NB4 (cell line): ENCODE data around the gene H6PD.

Experiments used
- DNase-seq: peaks from one replicate; pipeline ENCODE4 v3.0.0; 2010; ENCODE audit warnings: low read depth
- H3K4me3 ChIP-seq: one replicate; pipeline ENCODE4 v1.5.1; 2011; ENCODE audit warnings: mild to moderate bottlenecking, low read depth, low read length, moderate library complexity
- CTCF ChIP-seq: IDR thresholded peaks from one replicate; pipeline ENCODE4 v1.5.1; 2012; ENCODE audit warnings: low read depth, low read length
- MAX ChIP-seq: IDR thresholded peaks from 2 replicates; pipeline ENCODE4 v1.6.1; 2011; ENCODE audit warnings: low read depth, low read length
- MYC ChIP-seq: IDR thresholded peaks from 2 replicates; pipeline ENCODE4 v1.6.1; 2011; ENCODE audit warnings: low read depth, low read length
- POLR2A ChIP-seq: IDR thresholded peaks from 2 replicates; pipeline ENCODE4 v1.6.1; 2011; ENCODE audit warnings: mild to moderate bottlenecking; ENCODE audit not compliant: insufficient read length; ENCODE audit errors: extremely low read depth

Gene H6PD

GRCh38 chr1:9269721-9270120, 35.1 kb downstream of the H6PD start:
- TF ChIP-seq CTCF (no peak), MAX (no peak), POLR2A (no peak), MYC (no peak)
- no peak overlapping the region for H3K4me3 ChIP-seq
- DNase-seq, result no peak

GRCh38 chr1:9270290-9270883, 35.8 kb downstream of the H6PD start:
- no peak for DNase-seq
- no peak overlapping the region for H3K4me3 ChIP-seq
- no peak for TF ChIP-seq POLR2A
- TF ChIP-seq CTCF, result no peak
- TF ChIP-seq MAX, result no peak
- TF ChIP-seq MYC, result no peak

- no peak for DNase-seq
- no peak overlapping the region for H3K4me3 ChIP-seq
- TF ChIP-seq POLR2A (no peak), MYC (no peak), MAX (no peak), CTCF (no peak)
Observed at GRCh38 chr1:9271283-9271682, 36.7 kb downstream of the H6PD start.

- DNase-seq, result no peak
- no peak for TF ChIP-seq MYC
- no peak for TF ChIP-seq CTCF
- TF ChIP-seq POLR2A, result no peak
- no peak for TF ChIP-seq MAX
- H3K4me3 ChIP-seq, result no peak overlapping the region
Observed at GRCh38 chr1:9271861-9272595, 37.5 kb downstream of the H6PD start.

DNA sequence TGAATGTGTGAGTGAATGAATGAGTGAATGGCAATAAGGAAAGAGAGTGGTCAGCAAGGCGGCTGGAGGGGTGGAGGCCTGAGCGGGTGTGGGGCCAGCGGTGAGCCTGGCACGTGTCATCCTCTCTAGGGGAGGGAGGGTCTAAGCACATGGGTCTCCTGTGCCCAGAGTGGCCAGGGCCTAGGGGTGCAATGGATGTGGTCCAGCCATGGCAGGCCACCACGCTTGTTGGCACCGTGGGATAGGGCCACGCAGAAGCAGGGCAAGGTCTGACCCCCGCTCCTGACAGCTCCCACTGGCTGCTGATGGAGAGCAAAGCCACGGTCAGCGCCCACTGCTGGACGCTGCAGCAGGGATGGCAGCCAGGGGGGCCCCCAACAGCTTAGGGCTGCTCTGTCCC, 38.6 kb downstream of the H6PD start:
- no peak for TF ChIP-seq MAX
- TF ChIP-seq CTCF, result no peak
- TF ChIP-seq POLR2A, result no peak
- TF ChIP-seq MYC, result no peak
- no peak for DNase-seq

GRCh38 chr1:9275161-9275560, 40.6 kb downstream of the H6PD start:
- TF ChIP-seq MAX (no peak), MYC (no peak), POLR2A (no peak), CTCF (no peak)
- no peak for DNase-seq
- H3K4me3 ChIP-seq, result no peak overlapping the region

More for the DNA sequence above, 38.6 kb downstream of the H6PD start:
- H3K4me3 ChIP-seq, result no peak overlapping the region
